GM18909 (cell line): ENCODE measurements around the gene GANC.
"Not testable (repeated sequence)": the region's sequence is repeated elsewhere in the genome, so short reads cannot be mapped to it uniquely, and the experiment has no call there.

Source experiments
- ATAC-seq: cut with Tn5 transposase; IDR thresholded peaks from one replicate; pipeline ENCODE4 v1.9.1; 2021; ENCODE audit warnings: mild to moderate bottlenecking; ENCODE audit not compliant: unreplicated experiment, poor library complexity

GANC gene

DNA sequence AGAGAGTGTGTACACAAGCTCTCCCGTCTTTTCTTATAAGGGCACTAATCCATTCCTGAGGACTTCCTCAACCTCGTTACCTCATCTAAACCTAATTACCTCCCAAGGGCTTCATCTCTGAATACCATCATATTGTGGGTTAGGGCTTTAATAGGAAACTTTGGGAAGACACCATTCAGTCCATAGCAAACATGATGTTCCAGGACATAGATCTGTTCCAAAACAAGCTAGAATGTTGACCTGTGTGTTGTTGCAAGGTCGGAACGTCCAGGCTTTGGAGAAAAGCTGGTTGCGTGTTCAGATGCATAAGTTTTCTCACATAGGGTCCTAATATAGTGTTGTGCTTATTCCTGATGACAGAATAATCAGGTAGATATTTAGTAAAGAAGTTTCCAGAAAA, 9.9 kb downstream of the GANC start:
- ATAC-seq = no peak

DNA sequence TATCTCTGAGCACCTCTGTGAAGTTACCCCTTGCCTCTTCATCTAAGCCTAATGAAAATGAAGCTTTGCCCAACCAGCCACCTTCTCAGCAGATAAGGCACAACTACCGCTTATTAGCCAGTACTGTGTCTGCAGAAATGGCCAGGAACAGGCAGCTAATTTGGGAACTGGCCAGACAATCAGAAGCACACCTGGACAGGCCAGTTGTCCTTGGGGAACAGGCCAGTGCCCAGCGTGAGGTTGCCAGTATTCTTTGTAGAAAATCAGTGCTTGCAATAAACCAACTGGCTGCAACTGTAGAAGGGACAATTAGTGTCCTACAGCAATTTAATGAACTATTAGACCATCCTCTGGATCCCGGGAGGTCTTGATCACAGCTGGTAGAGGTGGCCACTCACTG, 10.7 kb downstream of the GANC start:
- ATAC-seq = no peak

DNA sequence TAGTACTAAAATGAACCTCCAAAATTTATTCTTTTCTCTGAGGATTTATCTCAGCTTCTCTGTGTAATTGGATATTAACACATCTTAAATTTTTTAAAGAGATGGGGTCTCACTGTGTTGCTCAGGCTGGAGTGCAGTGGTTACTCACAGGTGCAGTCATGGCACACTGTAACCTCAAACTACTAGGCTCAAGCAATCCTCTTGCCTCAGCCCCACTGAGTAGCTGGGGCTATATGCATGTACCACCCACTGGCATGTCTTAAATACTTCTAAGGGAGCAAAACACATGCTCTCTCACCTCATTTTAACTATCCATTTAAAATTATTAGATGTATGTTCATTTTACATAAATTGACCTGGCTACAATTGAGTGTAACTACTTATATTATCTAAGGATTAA, 11.6 kb downstream of the GANC start:
- no peak for ATAC-seq

GRCh38 chr15:42285034-42285433, 12.0 kb downstream of the GANC start:
- ATAC-seq = no peak

GRCh38 chr15:42286445-42287029, 13.5 kb downstream of the GANC start:
- ATAC-seq = no peak

DNA sequence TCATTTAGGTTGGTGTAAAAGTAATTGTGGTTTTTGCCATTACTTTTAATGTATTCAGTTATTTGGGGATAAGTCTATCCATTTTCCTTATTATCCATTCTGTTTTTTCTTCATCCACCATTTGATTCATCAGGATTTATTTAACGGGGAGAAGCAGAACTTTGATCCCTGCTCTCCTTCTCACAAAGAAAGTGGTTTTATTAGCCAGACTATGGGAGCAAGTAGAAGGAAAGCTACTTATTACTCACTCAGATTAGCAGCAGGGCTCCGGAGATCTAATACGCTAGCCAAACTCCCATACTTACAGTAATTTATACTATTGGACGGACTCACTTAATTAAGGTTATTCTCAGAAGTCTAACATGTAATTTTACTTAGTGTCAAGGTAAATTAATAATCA, 14.9 kb downstream of the GANC start:
- no peak for ATAC-seq

GRCh38 chr15:42289166-42289565, 16.2 kb downstream of the GANC start:
- no peak for ATAC-seq

GRCh38 chr15:42301004-42301403, 28.0 kb downstream of the GANC start:
- not testable (repeated sequence) for ATAC-seq

- no peak for ATAC-seq
Observed at GRCh38 chr15:42306681-42307080, 33.7 kb downstream of the GANC start.

- ATAC-seq = no peak
Observed at GRCh38 chr15:42313463-42313862, 40.5 kb downstream of the GANC start.

- no peak for ATAC-seq
Observed at GRCh38 chr15:42314818-42315217, 41.8 kb downstream of the GANC start.

DNA sequence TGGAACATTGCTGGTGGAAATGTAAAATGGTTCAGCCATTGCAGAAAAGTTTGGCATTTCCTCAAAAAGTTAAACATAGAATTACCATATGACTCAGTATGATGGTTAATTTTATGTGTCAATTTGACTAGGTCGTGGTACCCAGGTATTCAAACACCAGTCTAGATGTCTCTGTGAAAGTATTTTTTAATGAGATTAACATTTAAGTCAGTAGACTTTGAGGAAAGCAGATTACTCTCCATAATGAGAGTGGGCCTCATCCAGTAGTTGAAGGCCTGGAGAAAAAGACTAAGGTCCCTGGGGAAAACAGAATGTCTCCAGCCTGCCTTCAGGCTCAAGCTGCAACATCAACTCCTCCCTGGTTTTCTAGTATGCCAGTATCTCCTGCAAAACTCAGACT, 42.5 kb downstream of the GANC start:
- no peak for ATAC-seq

- not testable (repeated sequence) for ATAC-seq
Observed at GRCh38 chr15:42316282-42316805, 43.3 kb downstream of the GANC start.

DNA sequence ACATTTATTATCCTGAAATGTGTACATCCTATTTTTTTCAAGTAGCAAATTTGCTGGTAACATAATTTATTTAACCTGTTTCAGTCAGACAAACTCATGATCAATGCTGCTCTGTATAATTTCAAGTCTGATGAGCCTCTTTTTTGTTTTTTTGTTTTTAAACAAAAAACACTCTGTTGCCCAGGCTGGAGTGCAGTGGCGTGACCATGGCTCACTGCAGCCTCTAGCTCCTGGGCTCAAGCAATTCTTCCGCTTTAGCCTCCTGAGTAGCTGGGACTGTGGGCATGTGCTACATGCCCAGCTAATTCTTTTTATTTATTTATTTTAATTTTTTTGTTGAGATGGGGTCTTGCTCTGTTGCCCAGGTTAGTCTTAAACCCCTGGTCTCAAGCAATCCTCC, 46.2 kb downstream of the GANC start:
- no peak for ATAC-seq

DNA sequence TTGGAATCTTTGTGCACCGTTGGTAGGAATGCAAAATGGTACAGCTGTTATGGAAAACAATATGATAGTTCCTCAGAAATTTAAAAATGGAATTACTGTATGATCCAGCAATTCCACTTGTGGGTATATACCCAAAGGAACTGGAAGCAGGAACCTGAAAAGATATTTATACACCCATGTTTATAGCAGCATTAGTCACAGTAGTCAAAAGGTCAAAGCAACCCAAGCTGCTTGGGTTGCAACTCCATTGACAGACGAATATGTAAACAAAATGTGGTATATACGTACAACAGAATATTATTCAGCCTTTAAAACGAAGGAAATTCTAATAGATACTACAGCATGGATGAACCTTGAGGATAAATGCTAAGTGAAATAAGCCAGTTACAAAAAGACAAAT, 51.3 kb downstream of the GANC start:
- ATAC-seq = no peak

- ATAC-seq = no peak
Observed at GRCh38 chr15:42329161-42329560, 56.2 kb downstream of the GANC start.

DNA sequence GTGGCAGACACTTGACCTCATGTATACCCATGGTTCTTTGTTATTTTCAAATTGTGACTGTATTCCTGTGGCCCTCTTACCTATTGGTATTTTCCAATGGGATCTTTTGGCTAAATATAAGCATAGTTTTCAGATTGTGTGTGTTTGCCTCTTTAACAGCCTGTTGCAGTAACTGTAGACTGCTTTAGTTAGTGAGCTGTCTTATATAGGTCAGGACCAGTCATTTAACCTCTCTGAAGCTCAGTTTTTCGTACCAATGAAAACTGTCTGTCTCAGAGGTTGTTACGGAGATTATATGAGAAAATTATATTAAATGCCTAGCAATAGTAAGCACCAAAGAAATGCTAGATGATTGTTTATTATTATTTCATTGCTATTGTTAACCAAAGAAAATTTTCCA, 57.0 kb downstream of the GANC start:
- ATAC-seq = no peak

DNA sequence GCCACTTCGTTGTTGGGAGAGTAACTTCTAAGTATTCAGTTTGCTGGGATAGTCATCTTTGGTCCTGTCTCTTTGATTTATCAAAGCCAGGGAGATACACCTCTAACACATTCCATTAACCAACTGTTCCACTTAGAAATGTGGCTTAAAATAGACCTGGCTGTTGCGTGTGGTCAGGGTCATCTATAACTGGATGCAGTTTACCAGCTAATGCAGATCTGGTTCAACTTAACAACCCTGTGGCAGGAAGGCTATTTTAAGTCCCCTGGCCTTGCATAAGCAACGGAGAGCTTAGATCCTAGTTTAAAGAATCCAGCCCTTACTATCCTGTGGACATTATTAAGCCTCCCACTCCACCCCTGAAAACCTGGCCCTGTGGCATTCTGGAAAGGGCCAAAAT, 58.2 kb downstream of the GANC start:
- ATAC-seq = no peak

GRCh38 chr15:42332331-42332730, 59.3 kb downstream of the GANC start:
- no peak for ATAC-seq

GRCh38 chr15:42335074-42335473, 62.1 kb downstream of the GANC start:
- ATAC-seq = no peak

- not testable (repeated sequence) for ATAC-seq
Observed at GRCh38 chr15:42336650-42337049, 63.6 kb downstream of the GANC start.

- not testable (repeated sequence) for ATAC-seq
Observed at GRCh38 chr15:42337104-42337503, 64.1 kb downstream of the GANC start.

GRCh38 chr15:42338500-42338899, 65.5 kb downstream of the GANC start:
- no peak for ATAC-seq
